ENCODE measurements around the gene PAX3. TPM values are rescaled to one million over a fixed set of nuclear protein-coding genes. Genes with fewer than 3 reads are reported as not detected.

The PAX3 gene
- total RNA-seq, 1 experiment from 2014 or later: not detected

- H3K27ac ChIP-seq (ENCODE audit: low read depth, low read length): no peak overlapping the region
- no peaks in the 10 kb centered on the region for H3K9me3 ChIP-seq (ENCODE audit: control insufficient read depth in 1 of 2, insufficient read depth in 1 of 2, low read depth in 1 of 2, low read length in 2 of 2)
- intact Hi-C loops (cut with micrococcal nuclease): no loop called here
- DNase-seq (ENCODE audit: low read depth, low spot score) (no peak), ATAC-seq (no peak)
- H3K9me2 ChIP-seq (ENCODE audit: insufficient read depth): no peaks in the 10 kb centered on the region
- POLR2A ChIA-PET: no interaction called here
- no peak overlapping the region for H3K9ac ChIP-seq (ENCODE audit: low read length)
- H4K20me1 ChIP-seq (ENCODE audit: insufficient read depth): no peaks in the 10 kb centered on the region
- H2AFZ ChIP-seq (ENCODE audit: low read depth, low read length, poor library complexity, severe bottlenecking): no peak overlapping the region
- BruUV-seq (replicated peaks): no TSS peak
- no peaks in the 10 kb centered on the region for H3K36me3 ChIP-seq (ENCODE audit: control insufficient read depth in 1 of 2, insufficient read depth in 2 of 2, low read length in 2 of 2)
- no peak overlapping the region for H3K4me2 ChIP-seq (ENCODE audit: low read length)
- H3K79me2 ChIP-seq (ENCODE audit: insufficient read depth, low read length): no peaks in the 10 kb centered on the region
- H3K4me3 ChIP-seq (replicated peaks in 1 of 2; ENCODE audit: low read depth in 1 of 2, low read length in 2 of 2): no peak overlapping the region
- TF ChIP-seq YY1 (IDR thresholded peaks at IDR 0.05; ENCODE audit: extremely low read depth, insufficient replicate concordance, low read depth, low read length): no peak
- TF ChIP-seq FOSL1 (IDR thresholded peaks at IDR 0.05; ENCODE audit: low read depth): no peak
- CTCF ChIA-PET: interaction anchor here (1.5 kb wide), 1 partner anchor 217 kb away, joined by 4 read pairs; no protein-coding TSS in a partner anchor
- no peaks in the 10 kb centered on the region for H3K4me1 ChIP-seq (ENCODE audit: control insufficient read depth in 1 of 2, insufficient read depth in 2 of 2, low read length in 2 of 2)
- RAD21 ChIA-PET (ENCODE audit: low non-redundant PET in 1 of 2, low total read pairs in 2 of 2, uncharacterized antibody in 2 of 2, unreplicated experiment in 2 of 2): no interaction called here
- H3K27me3 ChIP-seq (ENCODE audit: insufficient read depth, low read length): peaks cover 49% of the 10 kb centered on the region
Observed at GRCh38 chr2:222255090-222255489, 43.7 kb downstream of the PAX3 start.

- Histone ChIP-seq H3K36me3 (ENCODE audit: control insufficient read depth in 1 of 2, insufficient read depth in 2 of 2, low read length in 2 of 2) (no peaks in the 10 kb centered on the region), H4K20me1 (ENCODE audit: insufficient read depth) (no peaks in the 10 kb centered on the region), H3K4me2 (ENCODE audit: low read length) (no peak overlapping the region), H3K27me3 (ENCODE audit: insufficient read depth, low read length) (peaks cover 37% of the 10 kb centered on the region), H3K9me3 (ENCODE audit: control insufficient read depth in 1 of 2, insufficient read depth in 1 of 2, low read depth in 1 of 2, low read length in 2 of 2) (no peaks in the 10 kb centered on the region), H3K9ac (ENCODE audit: low read length) (no peak overlapping the region), H3K27ac (ENCODE audit: low read depth, low read length) (no peak overlapping the region), H3K9me2 (ENCODE audit: insufficient read depth) (no peaks in the 10 kb centered on the region), H3K4me1 (ENCODE audit: control insufficient read depth in 1 of 2, insufficient read depth in 2 of 2, low read length in 2 of 2) (no peaks in the 10 kb centered on the region), H3K79me2 (ENCODE audit: insufficient read depth, low read length) (no peaks in the 10 kb centered on the region), H2AFZ (ENCODE audit: low read depth, low read length, poor library complexity, severe bottlenecking) (no peak overlapping the region), H3K4me3 (replicated peaks in 1 of 2; ENCODE audit: low read depth in 1 of 2, low read length in 2 of 2) (no peak overlapping the region)
- no TSS peak for BruUV-seq (replicated peaks)
- RAD21 ChIA-PET (ENCODE audit: low non-redundant PET in 1 of 2, low total read pairs in 2 of 2, uncharacterized antibody in 2 of 2, unreplicated experiment in 2 of 2): no interaction called here
- TF ChIP-seq POLR2AphosphoS5 (IDR thresholded peaks at IDR 0.05; ENCODE audit: low read depth, low read length) (no peak), FOSL1 (IDR thresholded peaks at IDR 0.05; ENCODE audit: low read depth) (no peak)
- no peak for ATAC-seq
- POLR2A ChIA-PET: no interaction called here
- DNase-seq (ENCODE audit: low read depth, low spot score): no peak
- CTCF ChIA-PET: no interaction called here
- intact Hi-C loops (cut with micrococcal nuclease): no loop called here
Observed at GRCh38 chr2:222250313-222250712, 48.5 kb downstream of the PAX3 start.

DNA sequence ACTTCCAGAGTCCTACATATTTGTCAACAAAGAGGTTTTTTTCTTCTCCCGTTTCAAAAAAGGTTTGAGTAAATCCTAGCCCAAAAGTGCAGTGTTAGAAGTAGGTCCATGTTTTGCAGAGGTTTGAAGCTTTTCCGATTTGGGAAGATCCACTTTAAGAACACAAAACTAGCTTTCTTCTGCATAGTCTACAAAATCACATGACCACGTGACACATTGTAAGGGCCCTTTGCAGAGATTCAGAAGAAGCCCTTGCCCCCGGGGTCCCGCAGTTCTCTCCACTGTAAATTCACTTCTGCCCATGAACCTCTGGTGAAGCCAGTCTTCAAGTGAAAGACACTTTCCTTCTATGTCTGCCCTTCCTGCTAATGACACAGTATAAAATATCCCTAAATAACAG lies 49.4 kb downstream of the PAX3 start:
- BruUV-seq (replicated peaks): no TSS peak
- TF ChIP-seq SRF (IDR thresholded peaks at IDR 0.05; ENCODE audit: low read depth) (no peak), ELF1 (IDR thresholded peaks at IDR 0.05; ENCODE audit: borderline replicate concordance, low read depth) (no peak), ATF3 (IDR thresholded peaks at IDR 0.05) (no peak), ZNF274 (IDR thresholded peaks at IDR 0.05; ENCODE audit: low read depth, low read length) (no peak), JUND (IDR thresholded peaks at IDR 0.05) (no peak), SIN3A (IDR thresholded peaks at IDR 0.05; ENCODE audit: low read depth) (no peak), CBX3 (IDR thresholded peaks at IDR 0.05; ENCODE audit: low read depth) (no peak), EZH2phosphoT487 (IDR thresholded peaks at IDR 0.05; ENCODE audit: borderline replicate concordance) (no peak), POLR2AphosphoS5 (IDR thresholded peaks at IDR 0.05; ENCODE audit: low read depth, low read length) (no peak), CEBPB (IDR thresholded peaks at IDR 0.05; ENCODE audit: low read depth) (no peak)
- Histone ChIP-seq H4K20me1 (ENCODE audit: insufficient read depth) (no peaks in the 10 kb centered on the region), H3K9ac (ENCODE audit: low read length) (no peak overlapping the region), H3K36me3 (ENCODE audit: control insufficient read depth in 1 of 2, insufficient read depth in 2 of 2, low read length in 2 of 2) (no peaks in the 10 kb centered on the region), H3K27ac (ENCODE audit: low read depth, low read length) (no peak overlapping the region), H3K9me2 (ENCODE audit: insufficient read depth) (no peaks in the 10 kb centered on the region), H2AFZ (ENCODE audit: low read depth, low read length, poor library complexity, severe bottlenecking) (no peak overlapping the region), H3K4me1 (ENCODE audit: control insufficient read depth in 1 of 2, insufficient read depth in 2 of 2, low read length in 2 of 2) (no peaks in the 10 kb centered on the region), H3K79me2 (ENCODE audit: insufficient read depth, low read length) (no peaks in the 10 kb centered on the region), H3K9me3 (ENCODE audit: control insufficient read depth in 1 of 2, insufficient read depth in 1 of 2, low read depth in 1 of 2, low read length in 2 of 2) (no peaks in the 10 kb centered on the region), H3K4me3 (replicated peaks in 1 of 2; ENCODE audit: low read depth in 1 of 2, low read length in 2 of 2) (no peak overlapping the region), H3K27me3 (ENCODE audit: insufficient read depth, low read length) (peaks cover 39% of the 10 kb centered on the region), H3K4me2 (ENCODE audit: low read length) (no peak overlapping the region)
- ATAC-seq: no peak
- CTCF ChIA-PET: no interaction called here
- intact Hi-C loops (cut with micrococcal nuclease): no loop called here
- RAD21 ChIA-PET (ENCODE audit: low non-redundant PET in 1 of 2, low total read pairs in 2 of 2, uncharacterized antibody in 2 of 2, unreplicated experiment in 2 of 2): no interaction called here
- POLR2A ChIA-PET: no interaction called here
- no peak for DNase-seq (ENCODE audit: low read depth, low spot score)
